Activated CD4-positive, alpha-beta T cell treated with anti-CD3 and anti-CD28 coated beads, Interleukin-2, amount 50 U/mL, for 24 hours (primary cell): ENCODE results near the gene ZNF444.
"Not testable (repeated sequence)": the region's sequence is repeated elsewhere in the genome, so short reads cannot be mapped to it uniquely, and the experiment has no call there.

Experiments
- DNase-seq, 2 donors: peaks; one replicate each; pipeline ENCODE4 v3.0.0-alpha.2; 2020; ENCODE audit warnings: low read depth in 1 of 2, low spot score in 1 of 2

Gene ZNF444

DNA sequence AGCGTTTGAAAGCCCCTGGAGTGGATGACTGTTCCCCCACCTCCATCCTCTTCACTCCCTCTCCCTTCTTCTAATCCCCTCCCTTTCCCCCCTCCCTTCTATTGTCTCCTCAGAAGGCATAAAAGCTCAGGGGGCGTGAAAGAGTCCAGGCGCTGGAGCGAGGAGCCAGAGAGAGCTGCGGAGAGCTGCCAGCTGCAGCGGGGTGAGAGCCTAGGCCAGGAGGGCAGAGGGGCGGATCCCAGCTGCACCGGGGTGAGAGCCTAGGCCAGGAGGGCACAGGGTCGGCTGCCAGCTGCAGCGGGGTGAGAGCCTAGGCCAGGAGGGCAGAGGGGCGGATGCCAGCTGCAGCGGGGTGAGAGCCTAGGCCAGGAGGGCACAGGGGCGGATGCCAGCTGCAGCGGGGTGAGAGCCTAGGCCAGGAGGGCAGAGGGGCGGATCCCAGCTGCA lies 34.8 kb downstream of the ZNF444 start, which contains the start of gene GALP:
Gene GALP, plus strand, starts transcription at position 148 of the 447 bp plus-strand sequence. CDS start 1,101 bp downstream, outside the sequence.
- not testable (repeated sequence) for DNase-seq

DNA sequence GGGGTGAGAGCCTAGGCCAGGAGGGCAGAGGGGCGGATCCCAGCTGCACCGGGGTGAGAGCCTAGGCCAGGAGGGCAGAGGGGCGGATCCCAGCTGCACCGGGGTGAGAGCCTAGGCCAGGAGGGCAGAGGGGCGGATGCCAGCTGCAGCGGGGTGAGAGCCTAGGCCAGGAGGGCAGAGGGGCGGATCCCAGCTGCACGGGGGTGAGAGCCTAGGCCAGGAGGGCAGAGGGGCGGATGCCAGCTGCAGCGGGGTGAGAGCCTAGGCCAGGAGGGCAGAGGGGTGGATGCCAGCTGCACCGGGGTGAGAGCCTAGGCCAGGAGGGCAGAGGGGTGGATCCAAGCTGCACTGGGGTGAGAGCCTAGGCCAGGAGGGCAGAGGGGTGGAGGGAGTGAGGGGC lies 35.2 kb downstream of the ZNF444 start:
- not testable (repeated sequence) for DNase-seq

DNA sequence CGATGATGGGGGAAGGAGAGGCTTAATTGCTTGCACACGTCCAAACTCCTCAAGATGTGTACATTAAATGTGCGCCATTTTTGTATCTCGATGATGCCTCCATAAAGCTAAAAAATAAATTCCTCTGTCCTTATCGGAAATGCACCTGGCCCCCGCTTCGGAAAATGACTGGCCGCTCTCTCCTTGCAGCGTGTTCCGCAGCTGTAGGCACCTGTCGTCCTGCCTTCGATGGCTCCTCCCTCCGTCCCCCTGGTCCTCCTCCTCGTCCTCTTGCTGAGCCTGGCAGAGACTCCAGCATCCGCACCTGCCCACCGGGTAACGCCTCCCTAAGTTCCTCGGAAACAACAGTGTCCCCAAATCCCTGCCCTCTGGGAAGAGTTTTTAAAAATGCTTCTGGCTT lies 35.8 kb downstream of the ZNF444 start:
- no peak for DNase-seq

DNA sequence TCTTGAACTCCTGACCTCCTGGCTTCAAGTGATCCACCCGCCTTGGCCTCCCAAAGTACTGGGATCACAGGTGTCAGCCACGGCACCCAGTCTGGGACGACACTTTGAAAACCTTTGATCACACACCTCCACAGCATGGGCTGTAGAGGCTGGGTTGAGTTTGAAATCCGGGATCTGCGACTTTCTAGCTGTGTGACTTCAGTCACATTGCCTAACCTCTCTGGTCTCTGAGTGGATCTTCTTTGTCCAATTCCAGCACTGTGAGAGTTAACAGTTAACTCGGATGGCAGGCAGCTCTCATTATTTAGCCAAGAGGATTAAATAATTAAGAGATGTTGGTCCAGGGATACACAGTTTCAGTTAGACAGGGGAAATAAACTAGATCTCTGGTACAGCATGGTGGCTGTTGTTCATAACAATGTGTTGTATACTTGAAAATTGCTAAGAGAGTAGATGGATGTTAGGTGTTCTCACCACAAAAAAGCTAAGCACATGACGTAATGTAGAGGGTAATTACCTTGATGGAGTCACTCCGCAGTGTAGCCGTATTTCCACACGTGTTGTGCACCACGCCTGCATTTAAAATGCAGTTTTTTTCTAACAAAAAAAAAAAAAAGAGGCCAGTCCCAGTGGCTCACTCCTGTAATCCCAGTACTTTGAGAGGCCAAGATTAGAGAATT lies 36.6 kb downstream of the ZNF444 start:
- DNase-seq: no peak

DNA sequence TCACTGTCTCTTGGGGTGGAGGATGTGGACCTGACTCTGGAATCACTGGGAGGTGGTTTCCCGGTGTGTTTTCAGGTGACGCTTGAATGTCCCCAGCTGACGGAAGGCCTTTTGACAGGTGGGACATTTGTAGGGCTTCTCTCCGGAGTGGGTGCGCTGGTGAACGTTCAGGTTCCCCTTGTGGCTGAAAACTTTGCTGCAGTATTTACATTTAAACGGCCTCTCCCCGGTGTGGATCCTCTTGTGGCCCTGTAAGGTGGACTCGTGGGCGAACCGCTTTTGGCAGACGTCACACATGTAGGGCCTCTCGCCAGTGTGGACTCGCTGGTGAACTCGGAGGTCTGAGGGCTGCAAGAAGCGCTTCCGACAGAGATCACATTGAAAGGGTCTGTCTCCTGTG lies 48.7 kb downstream of the ZNF444 start:
- no peak for DNase-seq

DNA sequence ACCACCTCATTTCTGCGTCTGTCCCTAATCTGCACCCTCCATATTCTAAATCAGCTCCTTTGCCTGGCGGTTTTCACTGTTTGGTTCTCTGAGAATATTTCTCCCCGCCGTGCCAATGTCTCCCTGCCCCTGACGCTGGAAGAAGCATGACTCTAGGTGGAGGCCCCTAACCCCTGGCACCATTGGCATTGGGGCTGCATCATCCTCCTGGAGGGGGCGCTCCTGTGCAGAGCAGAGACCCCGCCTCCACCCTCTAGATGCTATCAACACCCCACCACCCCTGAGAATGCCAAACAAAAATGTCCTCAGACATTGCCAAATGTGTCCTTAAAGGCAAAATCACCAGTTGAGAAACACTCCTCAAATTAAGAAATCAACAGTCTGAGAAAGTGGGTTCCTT lies 50.0 kb downstream of the ZNF444 start:
- DNase-seq: no peak

DNA sequence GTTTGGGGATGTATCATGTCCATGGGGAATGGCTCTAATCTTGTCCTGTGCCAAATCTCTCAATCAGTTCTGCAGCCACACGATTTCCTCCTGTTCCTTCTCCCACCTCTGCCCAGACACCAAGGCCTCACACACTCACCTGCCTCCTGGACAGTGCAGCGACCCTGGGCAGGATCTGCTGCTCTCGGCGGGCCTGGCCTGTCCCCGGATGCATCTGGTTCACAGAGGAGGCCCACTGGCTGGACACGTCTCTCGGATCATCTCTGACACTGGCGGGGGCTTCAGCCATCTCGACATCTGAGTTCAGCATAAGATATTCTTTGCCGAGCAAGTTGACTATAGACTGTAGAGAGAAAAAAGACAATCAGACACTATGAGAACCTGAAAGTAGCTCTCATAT lies 50.6 kb downstream of the ZNF444 start:
- no peak for DNase-seq

DNA sequence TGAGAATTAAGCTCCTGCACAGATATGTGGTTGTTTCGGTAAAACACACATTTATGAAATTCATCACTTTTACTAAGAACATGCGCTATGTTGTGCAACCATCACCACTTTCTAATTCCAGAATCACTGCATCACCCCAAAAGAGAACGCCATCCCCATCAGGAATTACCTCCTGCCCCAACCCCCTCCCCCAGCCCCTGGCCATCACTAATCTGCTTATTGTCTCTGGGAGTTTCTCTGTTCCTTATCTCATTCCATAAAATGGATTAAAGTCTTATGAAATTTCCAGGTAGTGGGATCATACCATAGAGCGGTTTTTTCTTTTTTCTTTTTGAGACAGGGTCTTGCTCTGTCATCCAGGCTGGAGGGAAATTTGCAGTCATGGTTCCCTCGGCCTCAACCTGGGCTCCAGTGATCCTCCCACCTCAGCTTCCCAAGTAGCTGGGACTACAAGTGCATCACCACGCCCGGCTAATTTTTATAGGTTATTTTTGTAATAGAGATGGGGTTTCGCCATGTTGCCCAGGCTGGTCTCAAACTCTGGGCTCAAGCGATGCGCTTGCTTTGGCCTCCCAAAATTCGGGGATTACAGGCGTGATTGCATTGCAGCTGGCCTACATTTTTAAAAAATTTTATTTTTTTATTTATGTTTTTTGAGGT lies 53.0 kb downstream of the ZNF444 start:
- no peak for DNase-seq

DNA sequence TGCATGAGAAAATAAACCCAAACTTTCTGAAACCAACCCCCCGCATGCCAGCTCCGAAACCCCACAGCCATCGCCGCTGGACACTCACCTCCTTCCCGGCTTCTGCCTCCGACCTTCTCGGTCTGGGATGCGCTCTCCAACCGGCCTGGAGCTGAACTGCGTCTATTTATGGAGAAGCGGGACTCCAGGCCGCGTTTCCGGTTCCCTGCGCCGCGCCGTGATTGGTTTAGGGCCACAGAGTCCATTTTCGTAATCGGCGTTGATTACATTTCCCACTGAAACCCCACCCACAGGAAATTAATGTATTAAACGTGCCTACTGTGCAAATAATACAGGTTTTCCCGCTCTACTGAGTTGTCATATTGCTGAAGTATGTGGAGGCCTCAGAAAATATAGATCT lies 56.6 kb downstream of the ZNF444 start, which contains the start of gene ZSCAN5B:
Gene ZSCAN5B, minus strand, starts transcription at position 138 of the 400 bp plus-strand sequence. CDS start 4,731 bp downstream, outside the sequence.
- not testable (repeated sequence) for DNase-seq

DNA sequence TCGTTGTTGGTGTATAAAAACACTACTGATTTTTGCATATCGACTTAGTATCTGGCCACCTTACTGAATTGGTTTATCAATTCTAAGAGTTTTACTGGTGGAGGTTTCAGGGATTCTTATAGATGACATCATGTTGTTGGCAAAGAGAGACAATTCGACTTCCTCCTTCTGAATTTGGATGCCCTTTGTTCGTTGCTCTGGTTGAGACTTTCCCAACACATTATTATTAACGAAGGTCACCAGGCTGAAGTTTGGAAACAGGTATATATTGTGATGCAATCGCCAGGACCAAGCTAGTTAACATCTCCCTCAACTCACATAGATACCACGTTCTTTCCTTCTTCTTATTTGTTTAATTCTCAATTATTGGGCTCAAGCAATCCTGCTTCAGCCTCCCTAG lies 58.6 kb downstream of the ZNF444 start:
- no peak for DNase-seq

DNA sequence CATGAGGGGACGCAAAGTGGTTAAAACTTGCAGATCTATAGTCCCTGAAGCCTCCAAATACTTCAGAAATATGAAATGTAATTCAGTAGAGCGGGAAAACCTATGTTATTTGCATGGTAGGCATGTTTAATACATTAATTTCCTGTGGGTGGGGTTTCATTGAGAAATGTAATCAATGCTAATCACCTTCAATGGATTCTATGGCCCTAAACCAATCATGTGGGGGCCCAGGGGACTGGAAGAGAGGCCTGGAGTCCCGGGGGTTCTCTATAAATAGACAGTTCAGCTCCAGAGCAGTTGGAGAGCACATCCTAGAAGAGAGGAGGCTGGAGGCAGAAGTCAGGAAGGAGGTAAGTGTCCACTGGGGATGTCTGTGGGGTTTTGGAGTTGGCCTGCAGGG lies 60.9 kb downstream of the ZNF444 start, which contains the start of gene ZSCAN5C:
Gene ZSCAN5C, plus strand, starts transcription at position 301 of the 400 bp plus-strand sequence. CDS start 3,641 bp downstream, outside the sequence.
- DNase-seq: no peak

DNA sequence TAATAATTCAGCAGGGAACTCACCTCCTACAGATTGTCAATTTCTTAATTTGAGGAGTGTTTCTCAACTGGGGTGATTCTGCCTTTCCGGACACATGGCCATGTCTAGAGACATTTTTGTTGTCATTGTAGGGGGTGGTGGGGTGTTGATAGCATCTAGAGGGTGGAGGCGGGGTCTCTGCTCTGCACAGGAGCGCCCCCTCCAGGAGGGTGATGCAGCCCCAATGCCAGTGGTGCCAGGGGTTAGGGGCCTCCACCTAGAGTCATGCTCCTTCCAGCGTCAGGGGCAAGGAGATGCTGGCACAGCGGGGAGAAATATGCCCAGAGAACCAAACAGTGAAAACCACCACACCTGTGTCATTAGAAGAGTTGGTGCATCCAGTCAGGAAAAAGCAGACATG lies 66.5 kb downstream of the ZNF444 start:
- DNase-seq: not testable (repeated sequence)

DNA sequence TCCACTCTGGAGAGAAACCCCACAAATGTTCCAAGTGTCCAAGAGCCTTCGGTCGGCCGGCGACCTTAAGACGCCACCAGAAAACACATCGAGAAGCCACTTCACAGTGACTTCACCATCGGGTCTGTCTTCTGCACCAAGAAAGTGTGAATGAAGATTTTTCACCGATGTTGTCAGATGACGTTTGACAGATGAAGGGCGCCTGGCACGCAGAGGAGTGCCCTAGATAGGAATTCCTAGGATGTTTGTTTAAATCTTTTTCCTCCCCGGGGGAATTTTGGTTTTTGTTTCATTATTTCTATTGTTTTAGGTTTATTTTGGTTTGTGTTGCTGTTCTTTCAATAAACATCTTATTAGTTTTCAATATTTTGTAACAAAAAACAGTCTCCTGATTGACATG lies 68.0 kb downstream of the ZNF444 start:
- DNase-seq: no peak

DNA sequence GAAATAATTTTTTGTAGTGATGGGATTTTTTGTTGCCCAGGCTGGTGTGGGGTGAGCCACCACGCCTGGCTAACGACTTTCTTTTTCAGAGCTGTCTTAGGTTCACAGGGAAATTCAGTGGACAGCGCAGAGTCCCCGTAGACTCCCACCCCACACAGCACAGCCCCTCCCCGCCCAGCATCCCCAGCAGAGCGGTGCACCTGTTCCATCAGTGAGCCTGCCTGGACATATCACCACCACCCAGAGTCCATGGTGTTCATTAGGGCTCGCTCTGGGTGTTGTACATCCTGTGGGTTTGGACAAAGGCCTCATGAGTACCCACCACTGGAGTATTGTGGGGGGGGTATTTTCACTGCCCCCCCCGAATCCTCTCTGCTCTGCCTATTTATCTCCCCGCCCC lies 68.9 kb downstream of the ZNF444 start:
- DNase-seq: not testable (repeated sequence)
